Vagina (tissue), 2 donors: Measurements from ENCODE around the gene CATSPERB. TPM values are rescaled to one million over a fixed set of nuclear protein-coding genes. Genes with fewer than 3 reads are reported as not detected.
"Not testable (repeated sequence)": the region's sequence is repeated elsewhere in the genome, so short reads cannot be mapped to it uniquely, and the experiment has no call there.

Source experiments
- DNase-seq, 2 donors: peaks; one replicate each; pipeline ENCODE4 v3.0.0-alpha.2; 2017; ENCODE audit errors: extremely low spot score in 2 of 2
- H3K27ac ChIP-seq: fragments of 200-600 bp; sonication (generic); one replicate; pipeline ENCODE4 v1.5.1; 2019
- H3K27me3 ChIP-seq: fragments of 200-600 bp; sonication (generic); one replicate; pipeline ENCODE4 v1.5.1; 2019
- H3K36me3 ChIP-seq, 2 donors: fragments of 200-600 bp; sonication (generic); one replicate each; pipeline ENCODE4 v1.5.1; 2017 to 2019
- H3K4me1 ChIP-seq: fragments of 200-600 bp; sonication (generic); one replicate; pipeline ENCODE4 v1.5.1; 2019
- H3K4me3 ChIP-seq, 2 donors: fragments of 200-600 bp; sonication (generic); 1 replicate in 1 of 2; 2 replicates in 1 of 2; pipeline ENCODE4 v1.5.1; 2016 to 2019
- H3K9me3 ChIP-seq: fragments of 200-600 bp; sonication (generic); one replicate; pipeline ENCODE4 v1.5.1; 2019
- CTCF ChIP-seq, 3 experiments: fragments of 450-650 bp in 2 of 3; fragments of 200-600 bp in 1 of 3; sonication (generic) in 1 of 3; IDR thresholded peaks; one replicate each; pipeline ENCODE4 v1.5.1; 2017 to 2019; ENCODE audit warnings: antibody characterized with exemption in 3 of 3, mild to moderate bottlenecking in 2 of 3, moderate library complexity in 2 of 3
- POLR2A ChIP-seq, 2 donors: fragments of 450-650 bp; IDR thresholded peaks; one replicate each; pipeline ENCODE4 v1.6.1; 2017; ENCODE audit warnings: antibody characterized with exemption in 2 of 2, mild to moderate bottlenecking in 2 of 2, moderate library complexity in 2 of 2
- POLR2AphosphoS5 ChIP-seq, 2 donors: sonication (generic); formaldehyde crosslinking; IDR thresholded peaks; one replicate each; pipeline ENCODE4 v1.9.0; 2017; ENCODE audit warnings: antibody characterized with exemption in 2 of 2, mild to moderate bottlenecking in 2 of 2, low read depth in 1 of 2; ENCODE audit not compliant: insufficient read depth in 1 of 2
- intact Hi-C: fragments of 100-400 bp; cut with DNase I; formaldehyde crosslinking; loops from one replicate; pipeline ENCODE4 v1.15.1; 2023
- total RNA-seq: library from RNA; depleted of rRNA; stranded (reverse); fragments of >200 nt; gene quantifications from one replicate; pipeline ENCODE4 v1.2.3, GENCODE V29; 2016

CATSPERB gene
- total RNA-seq, 1 donor from 2014 or later: 5.2 TPM

- no peaks in the 10 kb centered on the region for H3K4me1 ChIP-seq
- no peak for DNase-seq
- intact Hi-C loops: no loop called here
- no peak overlapping the region for H3K27ac ChIP-seq
- H3K9me3 ChIP-seq: no peaks in the 10 kb centered on the region
- no peaks in the 10 kb centered on the region for H3K27me3 ChIP-seq
- H3K36me3 ChIP-seq: no peaks in the 10 kb centered on the region
- no peak overlapping the region for H3K4me3 ChIP-seq
- TF ChIP-seq CTCF (IDR thresholded peaks at IDR 0.05): no peak
- TF ChIP-seq POLR2AphosphoS5 (IDR thresholded peaks at IDR 0.05; ENCODE audit: insufficient read depth in 1 of 2, low read depth in 1 of 2): no peak
- TF ChIP-seq POLR2A (IDR thresholded peaks at IDR 0.05): no peak
Observed at GRCh38 chr14:91681893-91682563, 49.9 kb downstream of the CATSPERB start.

DNA sequence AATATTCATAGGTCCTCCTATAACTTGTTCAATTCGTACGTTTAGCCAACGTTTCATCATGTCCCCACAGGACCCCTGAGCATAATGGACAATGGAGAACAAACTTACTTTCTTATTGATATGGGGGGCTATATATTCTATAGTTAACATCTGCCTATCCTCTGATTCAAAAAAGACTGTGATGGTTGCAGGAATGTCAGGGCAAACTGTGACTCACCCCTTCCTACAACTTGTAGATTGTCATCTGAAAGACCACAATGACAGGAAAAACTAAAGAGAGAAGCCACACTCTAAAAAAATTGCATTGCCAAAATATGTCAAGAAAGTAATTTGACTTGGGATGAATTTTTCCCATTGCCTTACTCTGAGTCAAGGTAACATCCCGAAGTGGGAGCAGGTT lies 50.8 kb downstream of the CATSPERB start:
- intact Hi-C loops: no loop called here
- Histone ChIP-seq H3K9me3 (no peaks in the 10 kb centered on the region), H3K27ac (no peak overlapping the region), H3K4me3 (no peak overlapping the region), H3K27me3 (no peaks in the 10 kb centered on the region), H3K36me3 (no peaks in the 10 kb centered on the region), H3K4me1 (no peaks in the 10 kb centered on the region)
- DNase-seq: no peak
- TF ChIP-seq POLR2A (IDR thresholded peaks at IDR 0.05) (no peak), POLR2AphosphoS5 (IDR thresholded peaks at IDR 0.05; ENCODE audit: insufficient read depth in 1 of 2, low read depth in 1 of 2) (no peak), CTCF (IDR thresholded peaks at IDR 0.05) (no peak)

GRCh38 chr14:91679273-91679672 lies 52.6 kb downstream of the CATSPERB start:
- Histone ChIP-seq H3K36me3 (no peaks in the 10 kb centered on the region), H3K9me3 (no peaks in the 10 kb centered on the region), H3K4me1 (no peaks in the 10 kb centered on the region), H3K27me3 (no peaks in the 10 kb centered on the region), H3K27ac (no peak overlapping the region), H3K4me3 (no peak overlapping the region)
- intact Hi-C loops: no loop called here
- no peak for TF ChIP-seq POLR2AphosphoS5 (IDR thresholded peaks at IDR 0.05; ENCODE audit: insufficient read depth in 1 of 2, low read depth in 1 of 2)
- TF ChIP-seq POLR2A (IDR thresholded peaks at IDR 0.05): no peak
- no peak for TF ChIP-seq CTCF (IDR thresholded peaks at IDR 0.05)
- no peak for DNase-seq

GRCh38 chr14:91677687-91678086 lies 54.2 kb downstream of the CATSPERB start:
- H3K36me3 ChIP-seq, H3K4me1 ChIP-seq, H3K27ac ChIP-seq, H3K9me3 ChIP-seq, DNase-seq, intact Hi-C loops, H3K4me3 ChIP-seq, H3K27me3 ChIP-seq: not testable (repeated sequence)

DNA sequence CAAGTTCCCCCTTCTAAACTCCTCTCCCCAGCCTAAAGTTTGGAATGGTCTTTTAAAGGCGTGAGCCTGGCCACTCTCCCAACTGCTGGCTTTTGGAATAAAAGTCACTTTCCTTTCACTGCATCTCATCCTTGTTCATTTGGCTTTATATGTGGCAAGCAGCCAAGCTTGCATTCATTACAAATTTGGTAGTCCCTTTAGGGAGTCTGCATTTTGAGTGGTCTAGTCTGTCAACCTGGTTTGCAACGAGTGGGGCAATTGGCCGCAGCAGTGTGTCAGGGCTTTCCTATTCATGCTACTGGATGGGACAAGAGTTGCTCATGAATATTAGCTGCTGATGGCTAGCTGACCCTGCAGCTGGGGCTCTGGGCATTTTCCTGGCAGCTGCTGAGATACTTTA lies 57.0 kb downstream of the CATSPERB start:
- Histone ChIP-seq H3K4me3 (no peak overlapping the region), H3K36me3 (no peaks in the 10 kb centered on the region), H3K4me1 (no peaks in the 10 kb centered on the region), H3K9me3 (no peaks in the 10 kb centered on the region), H3K27me3 (no peaks in the 10 kb centered on the region), H3K27ac (no peak overlapping the region)
- intact Hi-C loops: no loop called here
- no peak for TF ChIP-seq CTCF (IDR thresholded peaks at IDR 0.05)
- TF ChIP-seq POLR2AphosphoS5 (IDR thresholded peaks at IDR 0.05; ENCODE audit: insufficient read depth in 1 of 2, low read depth in 1 of 2): no peak
- TF ChIP-seq POLR2A (IDR thresholded peaks at IDR 0.05): no peak
- no peak for DNase-seq
